GM18517 (cell line): ENCODE measurements around the gene TNS4.

Experiments
- ATAC-seq: cut with Tn5 transposase; IDR thresholded peaks from one replicate; pipeline ENCODE4 v1.9.1; 2021; ENCODE audit warnings: mild to moderate bottlenecking, moderate library complexity; ENCODE audit not compliant: unreplicated experiment

The TNS4 gene

DNA sequence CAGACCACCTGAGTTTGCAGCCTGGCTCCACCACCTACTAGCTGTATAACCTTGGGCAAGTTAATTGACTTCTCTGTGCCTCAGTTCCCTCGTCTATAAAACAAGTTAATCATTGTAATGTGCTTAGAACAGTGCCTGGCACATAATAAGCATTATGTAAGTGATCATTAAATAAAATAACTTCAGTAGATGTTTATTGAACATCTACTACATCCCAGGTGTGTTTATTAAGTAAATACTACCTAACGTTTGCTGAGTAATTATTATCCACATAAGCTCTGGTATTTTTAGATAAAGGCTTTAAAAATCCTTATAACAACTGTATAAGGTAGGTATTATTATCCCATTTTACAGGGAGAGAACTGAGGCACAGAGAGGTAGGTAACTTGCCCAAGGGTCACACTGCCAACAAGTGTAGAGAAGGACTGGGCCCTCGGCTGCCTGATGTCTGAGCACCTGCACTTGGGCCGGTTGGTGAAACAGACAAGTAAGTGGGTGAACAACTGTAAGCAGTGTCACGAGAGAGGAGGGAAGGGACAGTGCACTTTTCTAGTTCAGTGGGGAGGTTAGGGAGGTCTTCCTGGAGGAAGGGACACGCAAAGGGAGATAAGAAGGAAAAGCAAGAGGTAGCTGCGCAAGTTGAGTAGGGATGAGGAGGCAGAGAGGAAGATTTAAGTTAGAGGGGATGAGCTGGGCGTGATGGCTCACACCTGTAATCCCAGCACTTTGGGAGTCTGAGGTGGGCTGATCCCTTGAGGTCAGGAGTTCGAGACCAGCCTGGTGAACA lies 4.6 kb downstream of the TNS4 start:
- no peak for ATAC-seq

DNA sequence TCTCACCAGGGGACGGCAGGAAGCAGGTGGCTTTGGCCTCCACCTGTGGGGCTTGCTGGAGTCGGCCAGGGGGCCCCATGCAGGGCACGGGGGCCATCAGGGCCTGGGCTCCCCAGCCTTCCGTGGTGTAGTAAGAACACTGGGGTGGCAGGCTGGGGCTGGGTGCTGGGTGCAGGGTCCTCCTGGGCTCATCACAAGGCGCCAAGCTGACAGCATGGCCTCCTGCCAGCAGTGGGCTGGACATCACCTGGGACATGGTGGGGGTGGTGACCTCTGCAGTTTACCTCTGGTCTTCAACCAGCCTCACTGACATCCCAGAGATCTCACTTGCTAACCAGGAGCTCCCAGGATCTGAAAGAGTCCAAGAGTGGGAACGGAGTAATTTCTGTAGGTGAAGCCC lies 5.3 kb downstream of the TNS4 start:
- no peak for ATAC-seq

DNA sequence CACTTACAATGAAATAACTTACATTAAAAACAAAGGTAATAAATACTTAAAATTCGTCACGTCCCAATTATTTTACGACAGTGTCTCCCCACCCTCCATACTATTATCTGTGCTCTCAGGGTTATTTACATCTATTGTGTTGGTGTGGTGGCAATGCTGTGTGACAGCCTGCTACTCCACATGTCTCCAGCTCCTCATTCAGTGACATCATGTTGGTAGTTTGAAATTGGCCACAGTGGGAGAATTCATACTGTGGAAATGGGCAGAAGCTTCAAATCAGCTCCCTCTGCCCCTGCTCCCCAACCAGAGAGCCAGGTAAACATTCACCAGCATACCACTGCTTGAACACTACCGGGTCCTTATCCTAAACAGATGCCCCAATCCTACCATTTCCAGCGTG lies 6.3 kb downstream of the TNS4 start:
- ATAC-seq: no peak

DNA sequence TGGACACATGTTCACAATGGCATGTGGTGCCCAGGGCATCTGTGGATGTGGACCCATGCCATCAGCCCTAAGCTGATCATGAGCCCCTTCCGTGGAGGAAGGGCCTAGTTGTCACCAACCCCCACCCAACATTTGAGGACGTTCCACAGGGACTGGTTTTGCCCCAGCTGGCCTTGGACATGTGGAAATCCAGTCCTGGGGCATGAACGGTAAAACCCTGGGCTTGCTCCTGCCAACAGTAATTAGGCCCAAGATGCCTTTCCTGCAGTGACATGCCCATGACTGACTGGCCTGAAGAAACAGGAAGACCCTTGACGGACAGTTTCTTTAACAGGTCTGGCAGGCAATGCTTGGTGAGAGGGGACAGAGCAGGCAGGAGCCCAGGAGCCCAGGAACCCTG lies 7.7 kb downstream of the TNS4 start:
- ATAC-seq: no peak

DNA sequence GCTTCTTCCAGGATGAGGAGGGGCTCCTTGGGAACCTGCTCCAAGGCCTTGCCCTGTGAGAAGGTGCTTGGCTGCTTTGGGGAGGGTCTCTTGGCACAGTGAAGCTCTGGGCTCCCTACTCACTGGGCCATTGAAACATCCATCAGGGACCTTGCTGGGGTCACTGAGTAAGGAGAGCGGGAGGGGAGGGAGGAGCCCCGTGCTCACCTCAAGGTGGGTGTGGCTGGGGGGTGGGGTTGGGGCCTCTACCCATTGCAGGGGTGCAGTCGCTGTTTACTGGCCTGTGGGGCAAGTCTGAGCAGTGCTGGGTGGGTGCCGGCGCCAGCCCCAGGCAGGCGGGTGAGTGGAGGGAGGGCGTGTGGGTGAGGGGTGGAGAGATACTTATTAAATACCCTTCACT lies 9.9 kb downstream of the TNS4 start:
- ATAC-seq: no peak

DNA sequence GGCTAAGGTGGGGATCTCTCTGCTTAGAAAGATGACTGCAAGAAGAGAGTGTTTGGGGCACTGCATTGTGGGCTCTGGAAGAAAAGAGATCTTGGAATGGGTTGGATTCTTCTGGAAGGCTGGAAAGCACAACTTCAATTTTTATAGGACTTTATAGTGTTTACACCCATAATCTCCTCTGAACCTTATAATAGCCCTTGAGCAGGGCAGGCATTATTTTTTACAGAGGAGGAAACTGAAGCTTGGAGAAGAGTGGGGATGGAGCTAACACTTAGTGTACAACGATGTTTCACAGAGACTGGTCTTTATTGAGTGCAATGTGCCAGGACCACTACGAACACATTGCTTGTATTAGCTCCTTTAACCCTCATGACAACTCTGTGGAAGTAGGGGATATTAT lies 10.4 kb downstream of the TNS4 start:
- ATAC-seq: no peak

DNA sequence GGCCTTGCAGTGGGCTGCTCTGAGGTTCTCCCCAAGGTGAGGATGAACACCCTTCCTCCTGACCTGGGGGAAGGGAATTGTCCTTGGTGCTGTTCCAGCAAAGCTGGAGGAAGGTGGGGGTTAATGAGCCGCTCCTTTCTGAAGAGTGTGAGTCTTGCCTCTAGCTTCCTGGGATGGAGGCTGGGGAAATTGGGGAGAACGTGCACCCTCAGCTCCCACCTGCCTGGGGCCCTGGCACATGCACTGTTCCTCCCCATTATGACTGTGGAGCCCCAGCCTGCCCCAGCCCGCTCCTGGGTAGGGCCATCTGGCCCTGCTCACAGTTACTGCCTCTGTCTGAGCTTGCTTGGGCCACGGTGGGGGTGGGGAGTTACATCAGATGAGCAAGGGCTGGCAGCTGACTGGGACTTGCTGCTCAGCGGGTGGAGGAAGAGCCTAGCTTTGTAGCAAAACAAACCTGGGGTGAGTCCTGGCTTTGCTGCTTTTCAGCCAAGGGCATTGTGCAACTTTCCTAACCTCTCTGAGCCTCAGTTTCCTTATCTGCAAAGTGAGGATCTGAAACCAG lies 11.1 kb downstream of the TNS4 start:
- ATAC-seq: no peak

DNA sequence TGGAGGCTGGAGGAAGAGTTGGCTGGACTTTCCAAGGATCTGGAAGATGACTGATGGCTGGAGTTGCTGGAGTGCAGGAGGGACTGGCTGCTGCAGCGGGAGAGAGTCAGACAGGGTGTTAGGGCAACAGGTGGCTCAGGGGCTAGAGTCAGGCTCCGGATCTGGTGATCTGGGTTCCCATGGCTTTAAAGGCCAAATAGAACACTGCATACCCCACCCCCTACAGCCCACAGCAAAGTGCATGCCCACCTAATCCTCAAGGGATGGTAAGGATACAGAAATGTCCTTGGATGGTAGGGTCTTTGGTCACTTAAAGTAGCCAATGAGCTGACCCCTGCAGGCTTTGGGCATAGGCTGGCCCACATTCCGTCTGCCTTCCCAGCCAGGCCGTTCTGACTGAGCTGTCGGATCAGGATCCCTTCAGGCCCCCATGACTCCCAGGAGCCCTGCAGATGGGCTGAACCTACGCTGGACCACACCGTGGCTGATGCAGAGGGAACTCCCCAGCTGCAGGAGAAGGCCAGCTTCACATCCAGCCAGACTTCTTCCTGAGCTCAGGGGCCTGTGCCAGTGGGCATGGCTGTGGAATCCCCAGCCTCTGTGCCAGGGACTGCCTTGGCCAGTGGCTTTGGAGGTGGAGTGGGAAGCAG lies 13.9 kb downstream of the TNS4 start:
- ATAC-seq: no peak

DNA sequence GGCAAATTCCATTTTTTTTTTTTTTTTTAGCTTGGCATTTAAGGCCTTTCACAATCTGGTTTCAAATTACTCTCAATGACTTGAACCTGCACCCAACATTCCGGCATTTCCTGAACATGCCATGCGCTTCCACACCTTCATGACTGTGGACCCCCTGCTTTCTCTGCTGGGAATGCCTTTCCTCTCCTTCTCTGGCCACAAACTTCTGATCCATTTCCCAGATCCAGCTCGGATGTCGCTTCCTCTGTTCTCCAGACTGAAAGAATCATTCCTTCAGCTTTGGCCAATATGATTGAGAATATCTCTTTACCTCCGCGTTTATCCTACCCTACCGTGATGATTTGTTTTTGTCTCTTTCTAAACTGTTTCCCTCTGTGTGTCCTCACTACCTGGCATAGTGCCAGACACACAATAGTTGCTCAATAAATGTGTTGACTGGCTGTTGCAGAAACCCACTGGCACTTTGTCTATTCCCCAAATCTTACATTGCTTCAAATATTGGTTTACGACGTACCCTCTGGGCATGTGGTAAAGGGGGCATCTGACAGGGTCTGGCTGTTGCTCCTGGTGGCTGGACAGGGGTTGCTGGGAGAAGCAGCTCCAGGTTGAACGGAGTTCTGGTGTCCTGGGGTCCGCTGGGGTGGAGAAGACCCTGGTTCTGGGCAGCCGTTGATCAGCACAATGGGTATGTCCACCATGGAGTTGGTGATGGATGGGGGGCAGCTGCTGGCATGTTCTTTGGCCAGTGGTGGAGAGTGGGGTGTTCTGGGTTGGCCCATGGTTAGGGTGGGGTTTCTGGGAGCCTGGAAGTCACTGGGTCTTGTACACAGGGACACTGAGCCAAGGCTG lies 14.7 kb downstream of the TNS4 start:
- ATAC-seq: no peak

DNA sequence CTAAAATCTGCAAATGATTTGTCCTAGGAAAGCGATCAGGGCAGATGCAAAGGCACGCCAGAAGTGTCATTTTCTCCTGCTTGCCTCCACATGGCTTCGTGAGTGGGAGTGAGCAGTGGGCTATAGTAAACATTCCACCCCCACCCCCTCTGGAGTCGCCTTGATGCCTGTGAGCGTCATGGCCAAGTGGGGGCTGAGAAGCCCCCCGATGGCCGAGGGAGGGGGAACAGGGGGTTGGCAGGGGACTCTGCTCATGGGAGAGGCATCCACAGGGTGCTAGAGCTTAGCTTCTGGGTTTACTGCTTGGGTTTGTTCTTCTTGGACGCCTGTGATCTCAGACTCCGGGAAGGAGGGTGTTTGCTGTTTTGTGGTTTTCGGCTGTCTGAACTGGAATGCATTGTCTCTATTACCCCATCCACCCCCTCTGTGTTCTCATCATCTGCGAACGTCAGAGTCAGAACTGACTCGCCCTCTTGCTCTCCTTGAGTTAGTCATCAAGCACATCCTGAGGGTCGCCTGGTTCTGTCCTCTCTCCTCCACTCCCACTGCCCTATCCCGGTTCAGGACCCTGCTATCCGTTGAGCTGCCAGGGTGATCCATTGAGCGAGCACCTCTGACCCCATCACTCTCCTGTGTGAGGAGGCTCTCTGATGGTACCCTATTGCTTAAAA lies 15.4 kb downstream of the TNS4 start:
- ATAC-seq: no peak

DNA sequence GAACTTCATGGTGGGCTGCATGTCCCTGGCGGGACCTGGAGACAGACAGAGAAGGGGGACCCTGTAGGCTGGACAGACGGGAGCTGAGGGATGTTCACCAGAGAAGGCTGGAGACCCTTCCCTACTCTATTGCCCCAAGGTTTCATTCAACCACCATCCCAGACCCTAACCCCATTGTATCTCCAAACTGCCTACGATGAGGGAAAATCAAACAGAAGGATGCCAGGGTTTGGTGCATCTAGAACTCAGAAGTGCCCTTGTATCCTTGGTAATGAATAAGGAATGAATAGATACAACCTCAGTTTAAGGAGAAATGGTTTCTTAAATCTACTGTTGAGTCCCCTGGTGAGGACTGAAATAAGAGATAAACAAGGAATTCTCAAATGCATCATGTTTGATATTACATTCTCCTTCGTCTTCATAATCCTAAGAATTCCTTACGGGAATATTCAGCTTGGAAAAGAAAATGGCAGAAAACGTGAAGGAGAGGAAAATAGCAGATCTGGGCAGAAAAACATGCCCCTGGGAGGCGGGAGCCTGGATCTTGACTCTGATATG lies 16.4 kb downstream of the TNS4 start:
- no peak for ATAC-seq

DNA sequence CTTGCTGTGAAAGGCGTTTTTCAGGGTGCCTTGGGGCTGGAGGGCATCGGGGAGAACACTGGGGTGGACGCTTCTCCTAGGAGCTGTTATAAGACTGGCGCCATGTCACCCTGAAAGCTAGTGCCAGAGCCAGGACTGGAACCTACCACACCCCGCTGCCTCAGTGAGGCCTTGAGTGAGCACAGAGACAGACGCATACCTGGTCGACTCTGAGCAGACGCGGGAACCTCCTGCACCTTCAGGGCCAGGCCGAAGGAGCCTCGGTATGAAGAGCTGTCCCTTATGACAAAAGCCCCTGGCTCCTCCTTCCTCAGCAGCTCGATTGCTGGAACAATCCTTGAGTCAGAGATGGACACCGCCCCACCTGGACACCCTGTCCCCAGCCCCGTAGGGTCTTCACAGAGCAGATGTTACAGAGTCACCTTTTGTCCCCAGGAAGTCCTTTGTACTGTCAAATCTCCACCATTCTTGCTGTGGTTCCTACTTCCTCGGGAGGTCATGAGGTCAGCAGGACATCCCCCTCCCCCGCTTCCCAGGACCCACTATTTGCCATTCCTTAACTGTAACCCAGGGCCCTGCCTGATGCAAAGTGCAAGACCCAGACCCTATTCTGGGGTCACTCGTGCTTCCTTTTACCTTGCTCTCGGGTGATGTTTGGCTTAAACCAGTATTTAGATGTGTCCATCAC lies 17.0 kb downstream of the TNS4 start:
- ATAC-seq: no peak

DNA sequence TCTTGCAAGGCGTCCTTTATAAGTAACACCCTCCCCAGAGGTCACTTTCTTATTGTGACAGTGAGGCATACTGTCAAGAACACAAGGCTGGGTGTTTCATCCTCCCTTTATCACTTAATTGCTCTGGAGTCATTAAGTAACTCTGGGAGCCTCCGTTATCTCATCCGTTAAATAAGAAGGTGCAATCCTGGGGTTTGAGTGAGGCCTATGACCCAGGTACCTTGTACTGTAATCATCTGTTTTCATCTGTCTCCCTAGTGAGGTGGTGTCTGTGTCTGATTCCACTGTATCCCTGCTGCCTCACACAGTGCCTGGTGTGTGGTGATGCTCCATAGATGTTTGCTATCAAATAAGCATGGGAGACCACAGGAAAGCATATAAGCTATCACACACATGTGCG lies 17.7 kb downstream of the TNS4 start:
- ATAC-seq: no peak

DNA sequence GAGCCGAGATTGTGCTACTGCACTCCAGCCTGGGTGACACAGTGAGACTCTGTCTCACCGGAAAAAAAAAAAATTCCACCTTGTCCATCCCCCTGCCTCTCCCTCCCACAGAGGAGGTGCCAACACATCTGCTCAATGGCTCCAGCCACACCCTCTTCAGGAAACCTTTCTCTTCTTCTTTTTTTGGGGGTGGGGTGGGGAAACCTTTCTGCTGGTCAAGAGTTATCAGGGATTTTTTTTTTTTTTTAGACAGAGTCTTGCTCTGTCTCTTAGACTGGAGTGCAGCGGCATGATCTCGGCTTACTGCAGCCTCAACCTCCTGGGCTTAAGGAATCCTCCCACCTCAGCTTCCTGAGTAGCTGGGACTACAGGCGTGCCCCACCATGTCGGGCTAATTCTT lies 18.7 kb downstream of the TNS4 start:
- ATAC-seq: no peak

DNA sequence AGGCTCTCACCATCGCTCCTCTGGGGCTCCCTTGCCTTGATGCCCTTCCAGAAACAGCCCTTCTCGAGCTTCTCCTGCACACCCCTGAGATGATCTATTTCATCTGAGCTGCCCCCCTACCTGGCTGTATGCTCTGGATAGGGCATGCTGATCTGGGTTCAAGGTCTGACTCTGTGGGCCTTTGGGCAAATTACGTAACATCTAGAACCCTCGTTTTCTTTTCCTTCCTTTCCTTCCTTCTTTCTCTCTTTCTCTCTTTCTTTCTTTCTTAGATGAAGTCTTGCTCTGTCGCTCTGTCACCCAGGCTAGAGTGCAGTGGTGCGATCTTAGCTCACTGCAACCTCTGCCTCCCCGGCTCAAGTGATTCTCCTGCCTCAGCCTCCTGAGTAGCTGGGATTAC lies 20.3 kb downstream of the TNS4 start:
- no peak for ATAC-seq

DNA sequence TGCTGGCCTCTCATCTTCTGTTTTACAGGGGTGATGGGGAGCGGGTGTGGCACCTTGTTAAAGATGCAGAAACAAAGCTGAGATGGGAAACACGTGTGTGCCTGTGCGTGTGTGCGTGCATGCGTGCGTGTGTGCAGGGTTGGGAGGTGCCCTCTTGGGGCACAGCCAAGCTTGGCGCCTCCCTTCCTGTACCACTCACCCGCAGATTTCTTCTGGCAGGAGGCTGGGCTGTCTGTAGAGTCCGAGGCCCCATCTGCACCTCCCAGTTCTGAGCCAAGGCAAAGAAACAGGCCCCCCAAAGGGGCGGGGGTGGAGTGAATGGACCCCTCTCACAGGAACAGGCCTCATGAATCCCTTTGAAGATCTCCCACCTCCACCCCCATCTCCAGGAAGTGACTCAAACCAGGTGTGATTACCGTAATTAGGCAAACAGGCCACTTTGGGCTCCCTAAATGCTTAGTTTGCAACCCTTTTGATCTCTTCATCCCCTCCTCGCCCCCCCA lies 20.9 kb downstream of the TNS4 start:
- no peak for ATAC-seq

DNA sequence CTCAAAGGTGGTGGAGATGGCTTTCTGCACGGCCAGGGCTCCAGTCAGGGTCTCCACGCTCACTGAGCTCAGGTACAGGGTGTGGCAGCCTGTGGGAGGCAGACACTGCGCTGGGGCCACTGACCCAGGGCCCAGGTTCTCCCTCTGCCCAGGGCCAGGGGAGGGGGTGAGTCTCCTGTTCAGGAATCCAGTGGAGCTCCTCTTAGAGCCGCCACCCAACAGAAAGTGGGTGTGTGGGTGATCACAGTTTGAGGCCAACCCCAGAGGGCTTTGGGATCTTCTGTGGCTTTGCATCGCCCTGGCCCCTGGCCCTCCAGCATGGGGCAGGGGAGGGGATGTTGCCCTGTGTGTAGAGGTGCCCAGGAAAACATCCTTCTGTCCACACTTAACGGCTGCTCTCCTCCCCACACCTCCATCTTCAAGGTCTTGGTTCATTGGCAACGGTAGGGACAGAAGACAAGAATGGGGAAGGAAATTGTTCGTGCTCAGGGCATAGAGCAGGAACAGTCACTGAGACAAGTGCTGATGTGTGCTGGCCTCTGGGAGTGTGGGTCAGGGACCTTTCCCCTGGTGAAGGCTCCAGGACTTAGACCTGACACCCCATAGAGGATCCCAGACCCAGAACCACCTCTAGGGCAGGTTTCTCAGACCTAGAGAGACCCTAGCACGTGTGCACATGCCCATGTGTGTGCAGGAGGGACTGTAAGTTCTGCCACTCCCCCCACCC lies 21.5 kb downstream of the TNS4 start:
- no peak for ATAC-seq

DNA sequence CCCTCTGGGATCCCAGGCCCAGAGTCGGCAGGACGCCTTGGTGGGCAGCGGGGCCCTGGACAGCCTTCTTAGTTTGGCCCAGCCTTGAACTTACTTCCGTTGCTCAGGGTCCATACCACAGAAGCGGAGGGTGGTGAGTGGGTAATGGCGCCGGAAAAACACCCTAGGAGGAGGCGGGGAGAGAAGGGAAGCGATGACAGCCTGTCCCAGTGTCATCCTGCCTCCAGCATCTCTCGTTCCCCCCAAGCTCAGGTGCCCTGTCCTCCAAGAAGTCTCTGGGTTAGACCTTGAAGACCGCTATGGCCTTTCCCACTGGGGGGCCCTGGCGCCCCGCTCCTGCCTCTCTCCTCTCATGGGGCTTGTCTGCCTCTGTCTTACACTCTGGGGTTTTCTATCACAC lies 22.9 kb downstream of the TNS4 start:
- ATAC-seq: no peak

DNA sequence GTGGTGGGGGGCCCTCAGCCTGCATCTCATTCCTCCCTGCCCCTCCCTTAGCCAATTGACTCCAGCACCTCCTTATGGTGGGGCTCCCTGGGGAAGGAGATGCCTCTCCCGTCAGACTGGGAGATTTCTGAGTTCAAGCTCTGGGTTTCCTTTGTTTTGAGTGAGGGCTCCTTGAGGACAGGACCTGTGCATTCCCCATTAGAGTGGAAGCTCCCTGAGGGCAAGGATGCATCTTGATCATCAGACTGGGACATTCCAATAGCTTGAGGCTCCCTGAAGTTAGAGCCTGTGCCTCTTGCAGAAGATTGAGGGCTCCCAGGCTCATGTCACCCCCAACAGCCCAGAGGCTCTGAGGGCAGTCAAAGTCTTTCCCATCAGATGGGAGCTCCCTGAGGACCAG lies 23.6 kb downstream of the TNS4 start:
- no peak for ATAC-seq
